ENCODE data around the gene ALAS2.
"Not testable (repeated sequence)": the region's sequence is repeated elsewhere in the genome, so short reads cannot be mapped to it uniquely, and the experiment has no call there.

The ALAS2 gene

GRCh38 chrX:55030271-55031205, at the start of gene ALAS2:
Gene ALAS2 (minus strand): TSS chrX:55030977. CDS start chrX:55026000, 4,977 bp downstream.
- DNase-seq (ENCODE audit: low spot score), result no peak

GRCh38 chrX:55074851-55075467, 44.2 kb upstream of the ALAS2 start, which contains the start of gene PAGE2B:
Gene PAGE2B (plus strand): TSS chrX:55075030. CDS start chrX:55076042, 1,012 bp downstream.
- DNase-seq (ENCODE audit: low spot score), result no peak

- DNase-seq (ENCODE audit: low spot score), result no peak
Observed at GRCh38 chrX:55072286-55072685, 41.5 kb upstream of the ALAS2 start.

GRCh38 chrX:55067180-55067579, 36.4 kb upstream of the ALAS2 start:
- DNase-seq (ENCODE audit: low spot score), result not testable (repeated sequence)

- peak; percentile 18 for DNase-seq (ENCODE audit: low spot score)
Observed at GRCh38 chrX:55057675-55058249, 27.0 kb upstream of the ALAS2 start.

GRCh38 chrX:55056820-55057674, 26.3 kb upstream of the ALAS2 start:
- DNase-seq (ENCODE audit: low spot score), result peak; percentile 0

GRCh38 chrX:55050599-55050998, 19.8 kb upstream of the ALAS2 start:
- DNase-seq (ENCODE audit: low spot score), result not testable (repeated sequence)

GRCh38 chrX:55041514-55041913, 10.7 kb upstream of the ALAS2 start:
- no peak for DNase-seq (ENCODE audit: low spot score)

GRCh38 chrX:55039471-55039870, 8.7 kb upstream of the ALAS2 start:
- DNase-seq (ENCODE audit: low spot score), result no peak

GRCh38 chrX:55033429-55033828, 2.7 kb upstream of the ALAS2 start:
- no peak for DNase-seq (ENCODE audit: low spot score)

- no peak for DNase-seq (ENCODE audit: low spot score)
Observed at GRCh38 chrX:55029291-55029690, 1.5 kb downstream of the ALAS2 start.

- no peak for DNase-seq (ENCODE audit: low spot score)
Observed at GRCh38 chrX:55028611-55029010, 2.2 kb downstream of the ALAS2 start.

GRCh38 chrX:55028040-55028439, 2.7 kb downstream of the ALAS2 start:
- DNase-seq (ENCODE audit: low spot score), result no peak

- DNase-seq (ENCODE audit: low spot score), result no peak
Observed at GRCh38 chrX:55026840-55027239, 3.9 kb downstream of the ALAS2 start.

GRCh38 chrX:55026143-55026542, 4.6 kb downstream of the ALAS2 start:
- DNase-seq (ENCODE audit: low spot score), result no peak

GRCh38 chrX:55014897-55015299, 15.9 kb downstream of the ALAS2 start:
- no peak for DNase-seq (ENCODE audit: low spot score)

- no peak for DNase-seq (ENCODE audit: low spot score)
Observed at GRCh38 chrX:55011294-55011693, 19.5 kb downstream of the ALAS2 start.

- DNase-seq (ENCODE audit: low spot score), result no peak
Observed at GRCh38 chrX:55008571-55009358, 22.0 kb downstream of the ALAS2 start.

- DNase-seq (ENCODE audit: low spot score), result no peak
Observed at GRCh38 chrX:55007656-55008055, 23.1 kb downstream of the ALAS2 start.

- DNase-seq (ENCODE audit: low spot score), result no peak
Observed at GRCh38 chrX:55006827-55007621, 23.8 kb downstream of the ALAS2 start.

Data from putamen (tissue), 1 donor.